ENCODE measurements around the gene PRTG. TPM values are rescaled to one million over a fixed set of nuclear protein-coding genes. Genes with fewer than 3 reads are reported as not detected.

The PRTG gene
- total and polyA plus RNA-seq, 2 experiments from 2014 or later: 0.63 to 3.4 TPM

GRCh38 chr15:55632434-55632833 lies 110.5 kb downstream of the PRTG start:
- Histone ChIP-seq H4K20me1 (replicated peaks; ENCODE audit: insufficient read depth) (no peaks in the 10 kb centered on the region), H2AFZ (no peak overlapping the region), H3K36me3 (ENCODE audit: insufficient read depth) (no peaks in the 10 kb centered on the region; the same call in 1 of the 2 replicates), H3K79me2 (replicated peaks; ENCODE audit: insufficient read depth) (no peaks in the 10 kb centered on the region), H3K9me2 (ENCODE audit: insufficient read depth) (no peaks in the 10 kb centered on the region), H3K4me3 (no peak overlapping the region), H3F3A (replicated peaks; ENCODE audit: low read depth) (no peaks in the 10 kb centered on the region), H3K4me1 (ENCODE audit: insufficient read depth) (no peaks in the 10 kb centered on the region), H3K27ac (ENCODE audit: low read depth) (no peak overlapping the region), H3K4me2 (no peak overlapping the region), H3K27me3 (ENCODE audit: insufficient read depth) (no peaks in the 10 kb centered on the region)
- no peak overlapping the region for H3K27ac Mint-ChIP-seq
- no peaks in the 10 kb centered on the region for H3K36me3 Mint-ChIP-seq (ENCODE audit: low read depth)
- DNase-seq (ENCODE audit: low spot score) (no peak), ATAC-seq (no peak)
- H3K4me1 Mint-ChIP-seq: no peaks in the 10 kb centered on the region; the same call in 2 of the 3 replicates
- H3K4me3 Mint-ChIP-seq: no peak overlapping the region
- TF ChIP-seq, protein P1, sequence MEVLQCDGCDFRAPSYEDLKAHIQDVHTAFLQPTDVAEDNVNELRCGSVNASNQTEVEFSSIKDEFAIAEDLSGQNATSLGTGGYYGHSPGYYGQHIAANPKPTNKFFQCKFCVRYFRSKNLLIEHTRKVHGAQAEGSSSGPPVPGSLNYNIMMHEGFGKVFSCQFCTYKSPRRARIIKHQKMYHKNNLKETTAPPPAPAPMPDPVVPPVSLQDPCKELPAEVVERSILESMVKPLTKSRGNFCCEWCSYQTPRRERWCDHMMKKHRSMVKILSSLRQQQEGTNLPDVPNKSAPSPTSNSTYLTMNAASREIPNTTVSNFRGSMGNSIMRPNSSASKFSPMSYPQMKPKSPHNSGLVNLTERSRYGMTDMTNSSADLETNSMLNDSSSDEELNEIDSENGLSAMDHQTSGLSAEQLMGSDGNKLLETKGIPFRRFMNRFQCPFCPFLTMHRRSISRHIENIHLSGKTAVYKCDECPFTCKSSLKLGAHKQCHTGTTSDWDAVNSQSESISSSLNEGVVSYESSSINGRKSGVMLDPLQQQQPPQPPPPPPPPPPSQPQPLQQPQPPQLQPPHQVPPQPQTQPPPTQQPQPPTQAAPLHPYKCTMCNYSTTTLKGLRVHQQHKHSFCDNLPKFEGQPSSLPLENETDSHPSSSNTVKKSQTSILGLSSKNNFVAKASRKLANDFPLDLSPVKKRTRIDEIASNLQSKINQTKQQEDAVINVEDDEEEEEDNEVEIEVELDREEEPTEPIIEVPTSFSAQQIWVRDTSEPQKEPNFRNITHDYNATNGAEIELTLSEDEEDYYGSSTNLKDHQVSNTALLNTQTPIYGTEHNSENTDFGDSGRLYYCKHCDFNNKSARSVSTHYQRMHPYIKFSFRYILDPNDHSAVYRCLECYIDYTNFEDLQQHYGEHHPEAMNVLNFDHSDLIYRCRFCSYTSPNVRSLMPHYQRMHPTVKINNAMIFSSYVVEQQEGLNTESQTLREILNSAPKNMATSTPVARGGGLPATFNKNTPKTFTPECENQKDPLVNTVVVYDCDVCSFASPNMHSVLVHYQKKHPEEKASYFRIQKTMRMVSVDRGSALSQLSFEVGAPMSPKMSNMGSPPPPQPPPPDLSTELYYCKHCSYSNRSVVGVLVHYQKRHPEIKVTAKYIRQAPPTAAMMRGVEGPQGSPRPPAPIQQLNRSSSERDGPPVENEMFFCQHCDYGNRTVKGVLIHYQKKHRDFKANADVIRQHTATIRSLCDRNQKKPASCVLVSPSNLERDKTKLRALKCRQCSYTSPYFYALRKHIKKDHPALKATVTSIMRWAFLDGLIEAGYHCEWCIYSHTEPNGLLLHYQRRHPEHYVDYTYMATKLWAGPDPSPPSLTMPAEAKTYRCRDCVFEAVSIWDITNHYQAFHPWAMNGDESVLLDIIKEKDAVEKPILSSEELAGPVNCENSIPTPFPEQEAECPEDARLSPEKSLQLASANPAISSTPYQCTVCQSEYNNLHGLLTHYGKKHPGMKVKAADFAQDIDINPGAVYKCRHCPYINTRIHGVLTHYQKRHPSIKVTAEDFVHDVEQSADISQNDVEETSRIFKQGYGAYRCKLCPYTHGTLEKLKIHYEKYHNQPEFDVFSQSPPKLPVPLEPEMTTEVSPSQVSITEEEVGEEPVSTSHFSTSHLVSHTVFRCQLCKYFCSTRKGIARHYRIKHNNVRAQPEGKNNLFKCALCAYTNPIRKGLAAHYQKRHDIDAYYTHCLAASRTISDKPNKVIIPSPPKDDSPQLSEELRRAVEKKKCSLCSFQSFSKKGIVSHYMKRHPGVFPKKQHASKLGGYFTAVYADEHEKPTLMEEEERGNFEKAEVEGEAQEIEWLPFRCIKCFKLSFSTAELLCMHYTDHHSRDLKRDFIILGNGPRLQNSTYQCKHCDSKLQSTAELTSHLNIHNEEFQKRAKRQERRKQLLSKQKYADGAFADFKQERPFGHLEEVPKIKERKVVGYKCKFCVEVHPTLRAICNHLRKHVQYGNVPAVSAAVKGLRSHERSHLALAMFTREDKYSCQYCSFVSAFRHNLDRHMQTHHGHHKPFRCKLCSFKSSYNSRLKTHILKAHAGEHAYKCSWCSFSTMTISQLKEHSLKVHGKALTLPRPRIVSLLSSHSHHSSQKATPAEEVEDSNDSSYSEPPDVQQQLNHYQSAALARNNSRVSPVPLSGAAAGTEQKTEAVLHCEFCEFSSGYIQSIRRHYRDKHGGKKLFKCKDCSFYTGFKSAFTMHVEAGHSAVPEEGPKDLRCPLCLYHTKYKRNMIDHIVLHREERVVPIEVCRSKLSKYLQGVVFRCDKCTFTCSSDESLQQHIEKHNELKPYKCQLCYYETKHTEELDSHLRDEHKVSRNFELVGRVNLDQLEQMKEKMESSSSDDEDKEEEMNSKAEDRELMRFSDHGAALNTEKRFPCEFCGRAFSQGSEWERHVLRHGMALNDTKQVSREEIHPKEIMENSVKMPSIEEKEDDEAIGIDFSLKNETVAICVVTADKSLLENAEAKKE (CRISPR knock-in tag; IDR thresholded peaks at IDR 0.05): no peak
- TF ChIP-seq CREB1 (CRISPR knock-in tag; IDR thresholded peaks at IDR 0.05; ENCODE audit: low read depth) (no peak), EZH2phosphoT487 (IDR thresholded peaks at IDR 0.05; ENCODE audit: unreplicated experiment) (no peak), ZNF331 (CRISPR knock-in tag; IDR thresholded peaks at IDR 0.05; ENCODE audit: low read depth) (no peak), ETS1 (IDR thresholded peaks at IDR 0.05) (no peak)
- TF ChIP-seq, protein P2, sequence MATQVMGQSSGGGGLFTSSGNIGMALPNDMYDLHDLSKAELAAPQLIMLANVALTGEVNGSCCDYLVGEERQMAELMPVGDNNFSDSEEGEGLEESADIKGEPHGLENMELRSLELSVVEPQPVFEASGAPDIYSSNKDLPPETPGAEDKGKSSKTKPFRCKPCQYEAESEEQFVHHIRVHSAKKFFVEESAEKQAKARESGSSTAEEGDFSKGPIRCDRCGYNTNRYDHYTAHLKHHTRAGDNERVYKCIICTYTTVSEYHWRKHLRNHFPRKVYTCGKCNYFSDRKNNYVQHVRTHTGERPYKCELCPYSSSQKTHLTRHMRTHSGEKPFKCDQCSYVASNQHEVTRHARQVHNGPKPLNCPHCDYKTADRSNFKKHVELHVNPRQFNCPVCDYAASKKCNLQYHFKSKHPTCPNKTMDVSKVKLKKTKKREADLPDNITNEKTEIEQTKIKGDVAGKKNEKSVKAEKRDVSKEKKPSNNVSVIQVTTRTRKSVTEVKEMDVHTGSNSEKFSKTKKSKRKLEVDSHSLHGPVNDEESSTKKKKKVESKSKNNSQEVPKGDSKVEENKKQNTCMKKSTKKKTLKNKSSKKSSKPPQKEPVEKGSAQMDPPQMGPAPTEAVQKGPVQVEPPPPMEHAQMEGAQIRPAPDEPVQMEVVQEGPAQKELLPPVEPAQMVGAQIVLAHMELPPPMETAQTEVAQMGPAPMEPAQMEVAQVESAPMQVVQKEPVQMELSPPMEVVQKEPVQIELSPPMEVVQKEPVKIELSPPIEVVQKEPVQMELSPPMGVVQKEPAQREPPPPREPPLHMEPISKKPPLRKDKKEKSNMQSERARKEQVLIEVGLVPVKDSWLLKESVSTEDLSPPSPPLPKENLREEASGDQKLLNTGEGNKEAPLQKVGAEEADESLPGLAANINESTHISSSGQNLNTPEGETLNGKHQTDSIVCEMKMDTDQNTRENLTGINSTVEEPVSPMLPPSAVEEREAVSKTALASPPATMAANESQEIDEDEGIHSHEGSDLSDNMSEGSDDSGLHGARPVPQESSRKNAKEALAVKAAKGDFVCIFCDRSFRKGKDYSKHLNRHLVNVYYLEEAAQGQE (IDR thresholded peaks at IDR 0.05; ENCODE audit: unreplicated experiment): no peak
- H3K9me3 Mint-ChIP-seq: no peaks in the 10 kb centered on the region
- H3K27me3 Mint-ChIP-seq (ENCODE audit: insufficient read depth, low read depth, poor library complexity): peaks cover 3% of the 10 kb centered on the region

All from GM23338 (cell line).